Neural progenitor cell (in vitro differentiated cells): ENCODE measurements around the gene ADD3. TPM values are rescaled to one million over a fixed set of nuclear protein-coding genes. Genes with fewer than 3 reads are reported as not detected.

ENCODE experiments used
- DNase-seq: peaks from one replicate; pipeline ENCODE4 v3.0.0-alpha.2; 2016; ENCODE audit warnings: low spot score
- H2AFZ ChIP-seq: fragments of 200-600 bp; sonication (generic); replicated peaks from 2 replicates; pipeline ENCODE4 v1.6.1; 2016; ENCODE audit warnings: antibody characterized with exemption
- H3F3A ChIP-seq: fragments of 200-600 bp; sonication (generic); 2 replicates; pipeline ENCODE4 v1.6.1; 2016; ENCODE audit warnings: antibody characterized with exemption, low read depth
- H3K27ac ChIP-seq: fragments of 200-600 bp; sonication (generic); 2 replicates; pipeline ENCODE4 v1.5.1; 2016; ENCODE audit warnings: mild to moderate bottlenecking
- H3K27me3 ChIP-seq: fragments of 200-600 bp; sonication (generic); 2 replicates; pipeline ENCODE4 v1.6.1; 2016; ENCODE audit warnings: mild to moderate bottlenecking, moderate library complexity
- H3K36me3 ChIP-seq: fragments of 200-600 bp; sonication (generic); 2 replicates; pipeline ENCODE4 v1.5.1; 2016
- H3K4me1 ChIP-seq: fragments of 200-600 bp; sonication (generic); 2 replicates; pipeline ENCODE4 v1.6.1; 2016; ENCODE audit warnings: mixed run types
- H3K4me2 ChIP-seq: fragments of 200-600 bp; sonication (generic); 2 replicates; pipeline ENCODE4 v1.6.1; 2016
- H3K4me3 ChIP-seq: fragments of 200-600 bp; sonication (generic); 2 replicates; pipeline ENCODE4 v1.5.1; 2016
- H3K79me2 ChIP-seq: fragments of 200-600 bp; sonication (generic); 2 replicates; pipeline ENCODE4 v1.6.1; 2016; ENCODE audit warnings: low read depth
- H3K9ac ChIP-seq: fragments of 200-600 bp; sonication (generic); 2 replicates; pipeline ENCODE4 v1.6.1; 2016
- H3K9me3 ChIP-seq: fragments of 200-600 bp; sonication (generic); 2 replicates; pipeline ENCODE4 v1.5.1; 2016; ENCODE audit warnings: low read depth
- H4K20me1 ChIP-seq: fragments of 200-600 bp; sonication (generic); 2 replicates; pipeline ENCODE4 v1.6.1; 2016; ENCODE audit warnings: low read depth
- H3K27ac Mint-ChIP-seq: 3 replicates; pipeline ENCODE4 v1.8.0; 2021; ENCODE audit warnings: mixed read lengths
- H3K27me3 Mint-ChIP-seq: 2 replicates; pipeline ENCODE4 v1.8.0; 2022; ENCODE audit warnings: low read depth, mild to moderate bottlenecking, inconsistent platforms, moderate library complexity, mixed read lengths; ENCODE audit not compliant: insufficient read depth
- H3K36me3 Mint-ChIP-seq: 3 replicates; pipeline ENCODE4 v1.8.0; 2021; ENCODE audit warnings: mixed read lengths
- H3K4me1 Mint-ChIP-seq: 3 replicates; pipeline ENCODE4 v1.8.0; 2021; ENCODE audit warnings: mixed read lengths
- H3K4me3 Mint-ChIP-seq: 3 replicates; pipeline ENCODE4 v1.8.0; 2021; ENCODE audit warnings: mild to moderate bottlenecking, moderate library complexity, mixed read lengths
- H3K9me3 Mint-ChIP-seq: 3 replicates; pipeline ENCODE4 v1.8.0; 2020; ENCODE audit warnings: mixed read lengths
- EZH2 ChIP-seq: fragments of 200-600 bp; sonication (generic); IDR thresholded peaks from 2 replicates; pipeline ENCODE4 v1.6.1; 2017; ENCODE audit warnings: antibody characterized with exemption, mild to moderate bottlenecking, moderate library complexity
- EZH2phosphoT487 ChIP-seq: fragments of 200-600 bp; sonication (generic); IDR thresholded peaks from 2 replicates; pipeline ENCODE4 v1.6.1; 2017; ENCODE audit warnings: antibody characterized with exemption
- total RNA-seq: library from RNA; depleted of rRNA; stranded (reverse); fragments of >200 nt; gene quantifications from 2 replicates; pipeline ENCODE4 v1.2.3, GENCODE V29; 2015; ENCODE audit warnings: low replicate concordance
- TF ChIP-seq, protein P1 (sequence below): fragments of 200-600 bp; sonication (generic); IDR thresholded peaks from 2 replicates; pipeline ENCODE4 v1.5.1; 2017; ENCODE audit warnings: antibody characterized with exemption, mild to moderate bottlenecking

Gene ADD3
- total RNA-seq, 1 donor from 2014 or later, result 345 TPM

GRCh38 chr10:110042181-110042580 lies 34.4 kb downstream of the ADD3 start:
- Mint-ChIP-seq H3K9me3 (peaks cover 10% of the 10 kb centered on the region), H3K4me3 (no peak overlapping the region), H3K27ac (no peak overlapping the region), H3K4me1 (no peaks in the 10 kb centered on the region), H3K27me3 (no peaks in the 10 kb centered on the region), H3K36me3 (peaks cover 18% of the 10 kb centered on the region)
- Histone ChIP-seq H3K9me3 (peaks cover 2% of the 10 kb centered on the region), H3K4me2 (no peak overlapping the region), H3K79me2 (peaks cover 98% of the 10 kb centered on the region), H2AFZ (no peak overlapping the region), H3F3A (no peaks in the 10 kb centered on the region), H3K27ac (no peak overlapping the region), H3K9ac (no peak overlapping the region), H3K4me3 (no peak overlapping the region), H3K4me1 (peaks cover 5% of the 10 kb centered on the region), H3K36me3 (peaks cover 5% of the 10 kb centered on the region), H3K27me3 (no peaks in the 10 kb centered on the region), H4K20me1 (peaks cover 38% of the 10 kb centered on the region)
- DNase-seq, result no peak
- TF ChIP-seq, protein P1, sequence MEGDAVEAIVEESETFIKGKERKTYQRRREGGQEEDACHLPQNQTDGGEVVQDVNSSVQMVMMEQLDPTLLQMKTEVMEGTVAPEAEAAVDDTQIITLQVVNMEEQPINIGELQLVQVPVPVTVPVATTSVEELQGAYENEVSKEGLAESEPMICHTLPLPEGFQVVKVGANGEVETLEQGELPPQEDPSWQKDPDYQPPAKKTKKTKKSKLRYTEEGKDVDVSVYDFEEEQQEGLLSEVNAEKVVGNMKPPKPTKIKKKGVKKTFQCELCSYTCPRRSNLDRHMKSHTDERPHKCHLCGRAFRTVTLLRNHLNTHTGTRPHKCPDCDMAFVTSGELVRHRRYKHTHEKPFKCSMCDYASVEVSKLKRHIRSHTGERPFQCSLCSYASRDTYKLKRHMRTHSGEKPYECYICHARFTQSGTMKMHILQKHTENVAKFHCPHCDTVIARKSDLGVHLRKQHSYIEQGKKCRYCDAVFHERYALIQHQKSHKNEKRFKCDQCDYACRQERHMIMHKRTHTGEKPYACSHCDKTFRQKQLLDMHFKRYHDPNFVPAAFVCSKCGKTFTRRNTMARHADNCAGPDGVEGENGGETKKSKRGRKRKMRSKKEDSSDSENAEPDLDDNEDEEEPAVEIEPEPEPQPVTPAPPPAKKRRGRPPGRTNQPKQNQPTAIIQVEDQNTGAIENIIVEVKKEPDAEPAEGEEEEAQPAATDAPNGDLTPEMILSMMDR, result no peak
- TF ChIP-seq EZH2 (no peak), EZH2phosphoT487 (no peak)

DNA sequence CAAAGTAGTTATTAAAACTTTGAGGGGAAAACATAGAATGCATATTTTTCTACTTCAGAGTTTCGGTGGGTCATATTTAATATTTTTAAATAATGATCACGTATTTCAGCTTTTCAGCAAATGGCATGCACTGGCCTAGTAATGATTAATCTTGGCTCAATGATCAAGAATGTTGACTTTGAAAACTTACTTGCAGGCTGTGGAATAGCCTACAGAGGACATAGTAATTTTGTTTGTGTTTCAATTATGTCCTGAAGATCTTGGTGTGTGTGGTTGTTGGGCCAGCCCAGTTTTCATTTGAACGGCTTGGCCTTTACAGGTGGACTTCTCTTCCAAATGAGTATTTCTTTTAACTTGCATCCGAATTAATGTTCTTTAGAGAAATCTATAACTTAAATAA lies 35.1 kb downstream of the ADD3 start:
- Mint-ChIP-seq H3K36me3 (peaks cover 18% of the 10 kb centered on the region), H3K9me3 (peaks cover 16% of the 10 kb centered on the region), H3K4me1 (no peaks in the 10 kb centered on the region), H3K4me3 (no peak overlapping the region), H3K27me3 (no peaks in the 10 kb centered on the region), H3K27ac (no peak overlapping the region)
- Histone ChIP-seq H3K4me3 (no peak overlapping the region), H3K4me2 (no peak overlapping the region), H2AFZ (no peak overlapping the region), H4K20me1 (peaks cover 37% of the 10 kb centered on the region), H3K36me3 (peaks cover 10% of the 10 kb centered on the region), H3K4me1 (peaks cover 5% of the 10 kb centered on the region), H3K79me2 (peaks cover 98% of the 10 kb centered on the region), H3K9me3 (peaks cover 8% of the 10 kb centered on the region), H3K27me3 (no peaks in the 10 kb centered on the region), H3K27ac (no peak overlapping the region), H3F3A (no peaks in the 10 kb centered on the region), H3K9ac (no peak overlapping the region)
- no peak for DNase-seq
- TF ChIP-seq, protein P1, result no peak
- TF ChIP-seq EZH2phosphoT487, result no peak
- no peak for TF ChIP-seq EZH2

DNA sequence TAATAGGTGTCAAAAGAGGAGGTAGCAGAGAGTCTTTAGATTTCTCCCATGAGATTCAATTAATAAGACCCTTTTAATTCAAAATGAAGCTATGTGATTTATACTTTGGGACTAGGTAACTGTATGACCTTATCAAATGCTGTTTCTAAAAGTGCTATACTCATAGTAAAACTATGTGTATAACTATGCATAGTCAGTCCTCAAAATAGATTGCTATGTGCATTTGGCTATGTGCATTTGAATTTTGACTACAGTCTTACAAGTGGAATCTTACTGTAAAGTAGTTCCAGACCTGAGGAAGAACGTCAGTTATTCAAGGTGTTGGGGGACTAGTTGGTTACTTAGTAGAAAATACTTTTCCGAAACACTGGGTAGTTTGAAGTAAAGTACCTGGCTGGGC lies 36.9 kb downstream of the ADD3 start:
- H3K4me3 ChIP-seq, result no peak overlapping the region
- Mint-ChIP-seq H3K27me3 (no peaks in the 10 kb centered on the region), H3K4me3 (no peak overlapping the region), H3K9me3 (peaks cover 28% of the 10 kb centered on the region), H3K36me3 (peaks cover 29% of the 10 kb centered on the region), H3K4me1 (no peaks in the 10 kb centered on the region), H3K27ac (no peak overlapping the region)
- H3K4me2 ChIP-seq, result no peak overlapping the region
- H3F3A ChIP-seq, result no peaks in the 10 kb centered on the region
- no peaks in the 10 kb centered on the region for H3K27me3 ChIP-seq
- peaks cover 5% of the 10 kb centered on the region for H3K4me1 ChIP-seq
- no peak overlapping the region for H2AFZ ChIP-seq
- H3K9ac ChIP-seq, result no peak overlapping the region
- H3K79me2 ChIP-seq, result peaks cover 96% of the 10 kb centered on the region
- peaks cover 20% of the 10 kb centered on the region for H4K20me1 ChIP-seq
- peaks cover 8% of the 10 kb centered on the region for H3K9me3 ChIP-seq
- no peak for DNase-seq
- TF ChIP-seq, protein P1, result no peak
- no peak for TF ChIP-seq EZH2
- peaks cover 10% of the 10 kb centered on the region for H3K36me3 ChIP-seq
- H3K27ac ChIP-seq, result no peak overlapping the region
